Osteocyte (in vitro differentiated cells): ENCODE data around the gene ZDHHC6. TPM values are rescaled to one million over a fixed set of nuclear protein-coding genes. Genes with fewer than 3 reads are reported as not detected.
"Not testable (repeated sequence)": the region's sequence is repeated elsewhere in the genome, so short reads cannot be mapped to it uniquely, and the experiment has no call there.

Source experiments
- DNase-seq: peaks from one replicate; pipeline ENCODE4 v3.0.0; 2021; ENCODE audit warnings: mixed read lengths; ENCODE audit not compliant: unreplicated experiment; ENCODE audit errors: extremely low spot score
- H3K27ac Mint-ChIP-seq: one replicate; pipeline ENCODE4 v1.8.0; 2021; ENCODE audit warnings: mild to moderate bottlenecking, mixed read lengths; ENCODE audit not compliant: unreplicated experiment
- H3K27me3 Mint-ChIP-seq: one replicate; pipeline ENCODE4 v1.8.0; 2021; ENCODE audit warnings: mixed read lengths; ENCODE audit not compliant: unreplicated experiment
- H3K36me3 Mint-ChIP-seq: one replicate; pipeline ENCODE4 v1.8.0; 2021; ENCODE audit warnings: mixed read lengths; ENCODE audit not compliant: unreplicated experiment
- H3K4me1 Mint-ChIP-seq: one replicate; pipeline ENCODE4 v1.8.0; 2021; ENCODE audit warnings: mixed read lengths; ENCODE audit not compliant: unreplicated experiment
- H3K4me3 Mint-ChIP-seq: one replicate; pipeline ENCODE4 v1.8.0; 2021; ENCODE audit warnings: mild to moderate bottlenecking, moderate library complexity, mixed read lengths; ENCODE audit not compliant: unreplicated experiment
- H3K9me3 Mint-ChIP-seq: one replicate; pipeline ENCODE4 v1.8.0; 2021; ENCODE audit warnings: mixed read lengths; ENCODE audit not compliant: unreplicated experiment
- total RNA-seq: library from RNA; stranded (reverse); gene quantifications from 2 replicates; pipeline ENCODE4 v1.2.1, GENCODE V29; 2021
- TF ChIP-seq, protein P1 (sequence below): fragments of 200-600 bp; sonication (generic); IDR thresholded peaks from 2 replicates; pipeline ENCODE4 v1.5.0; 2021; ENCODE audit warnings: antibody characterized with exemption, mild to moderate bottlenecking, moderate library complexity

Gene ZDHHC6
- total RNA-seq, 1 donor from 2014 or later = 28.5 TPM

DNA sequence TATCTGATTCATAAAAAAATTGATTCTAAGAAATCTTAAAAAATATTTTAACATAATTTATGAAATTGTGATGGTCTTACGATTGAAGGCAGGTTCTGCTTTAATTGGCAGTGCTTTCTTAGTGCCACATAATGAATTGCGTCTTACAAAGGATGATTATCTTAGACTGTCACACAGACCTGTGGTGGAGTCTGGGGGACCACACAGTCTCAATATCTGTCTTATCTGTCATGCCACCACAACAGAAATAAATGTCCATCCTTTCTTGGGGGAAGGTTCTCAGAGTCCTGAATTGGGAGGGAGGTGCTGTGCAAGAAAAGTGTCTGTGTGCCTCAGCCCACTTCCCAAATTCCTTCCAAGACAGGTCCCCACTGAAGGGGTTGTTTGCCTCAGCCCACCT is 34.0 kb downstream of the ZDHHC6 start:
- no peak overlapping the region for H3K4me3 Mint-ChIP-seq
- no peak overlapping the region for H3K27ac Mint-ChIP-seq
- no peak for DNase-seq
- peaks cover 17% of the 10 kb centered on the region for H3K27me3 Mint-ChIP-seq
- no peaks in the 10 kb centered on the region for H3K9me3 Mint-ChIP-seq
- H3K4me1 Mint-ChIP-seq = no peaks in the 10 kb centered on the region
- TF ChIP-seq, protein P1, sequence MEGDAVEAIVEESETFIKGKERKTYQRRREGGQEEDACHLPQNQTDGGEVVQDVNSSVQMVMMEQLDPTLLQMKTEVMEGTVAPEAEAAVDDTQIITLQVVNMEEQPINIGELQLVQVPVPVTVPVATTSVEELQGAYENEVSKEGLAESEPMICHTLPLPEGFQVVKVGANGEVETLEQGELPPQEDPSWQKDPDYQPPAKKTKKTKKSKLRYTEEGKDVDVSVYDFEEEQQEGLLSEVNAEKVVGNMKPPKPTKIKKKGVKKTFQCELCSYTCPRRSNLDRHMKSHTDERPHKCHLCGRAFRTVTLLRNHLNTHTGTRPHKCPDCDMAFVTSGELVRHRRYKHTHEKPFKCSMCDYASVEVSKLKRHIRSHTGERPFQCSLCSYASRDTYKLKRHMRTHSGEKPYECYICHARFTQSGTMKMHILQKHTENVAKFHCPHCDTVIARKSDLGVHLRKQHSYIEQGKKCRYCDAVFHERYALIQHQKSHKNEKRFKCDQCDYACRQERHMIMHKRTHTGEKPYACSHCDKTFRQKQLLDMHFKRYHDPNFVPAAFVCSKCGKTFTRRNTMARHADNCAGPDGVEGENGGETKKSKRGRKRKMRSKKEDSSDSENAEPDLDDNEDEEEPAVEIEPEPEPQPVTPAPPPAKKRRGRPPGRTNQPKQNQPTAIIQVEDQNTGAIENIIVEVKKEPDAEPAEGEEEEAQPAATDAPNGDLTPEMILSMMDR = no peak
- H3K36me3 Mint-ChIP-seq = no peaks in the 10 kb centered on the region

DNA sequence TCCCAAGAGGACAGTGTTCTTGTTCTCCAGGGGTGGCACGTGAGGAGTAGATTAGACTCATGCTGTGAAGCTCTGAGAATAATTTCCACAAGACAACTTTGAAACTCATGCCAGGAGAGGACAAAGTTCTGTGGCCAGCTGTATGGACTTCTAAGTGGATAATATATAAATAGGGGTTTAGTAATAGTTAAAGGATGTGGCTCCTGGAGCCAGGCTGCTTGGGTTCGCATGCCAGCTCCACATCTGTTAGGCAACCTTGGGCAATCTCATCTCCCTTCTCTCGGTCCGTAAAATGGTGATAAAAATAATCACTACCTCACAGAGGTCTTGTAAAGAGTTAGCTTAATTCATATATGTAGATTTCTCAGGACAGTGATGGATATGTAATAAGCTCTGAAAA is 37.0 kb downstream of the ZDHHC6 start:
- Mint-ChIP-seq H3K27ac (no peak overlapping the region), H3K36me3 (no peaks in the 10 kb centered on the region), H3K9me3 (no peaks in the 10 kb centered on the region), H3K27me3 (peaks cover 19% of the 10 kb centered on the region), H3K4me3 (no peak overlapping the region), H3K4me1 (no peaks in the 10 kb centered on the region)
- TF ChIP-seq, protein P1 = no peak
- no peak for DNase-seq

DNA sequence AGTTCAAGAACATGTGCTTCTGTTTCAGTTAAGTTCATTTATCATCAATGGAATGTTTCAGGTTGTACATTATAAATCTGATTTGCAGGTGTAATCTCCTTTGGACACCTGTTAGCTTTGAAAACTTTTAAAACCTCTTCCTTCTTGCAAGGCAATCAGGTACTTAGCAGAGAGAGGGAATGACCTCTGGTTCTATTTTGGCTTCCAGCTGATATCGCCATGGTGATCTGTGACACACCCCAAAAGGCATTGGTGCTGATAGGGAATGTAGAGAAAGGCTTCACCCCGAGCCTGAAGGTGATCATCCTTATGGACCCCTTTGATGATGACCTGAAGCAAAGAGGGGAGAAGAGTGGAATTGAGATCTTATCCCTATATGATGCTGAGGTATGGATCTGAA is 37.4 kb downstream of the ZDHHC6 start:
- H3K36me3 Mint-ChIP-seq = no peaks in the 10 kb centered on the region
- no peaks in the 10 kb centered on the region for H3K4me1 Mint-ChIP-seq
- H3K4me3 Mint-ChIP-seq = no peak overlapping the region
- no peaks in the 10 kb centered on the region for H3K9me3 Mint-ChIP-seq
- TF ChIP-seq, protein P1 = no peak
- no peak for DNase-seq
- H3K27ac Mint-ChIP-seq = no peak overlapping the region
- H3K27me3 Mint-ChIP-seq = peaks cover 20% of the 10 kb centered on the region

DNA sequence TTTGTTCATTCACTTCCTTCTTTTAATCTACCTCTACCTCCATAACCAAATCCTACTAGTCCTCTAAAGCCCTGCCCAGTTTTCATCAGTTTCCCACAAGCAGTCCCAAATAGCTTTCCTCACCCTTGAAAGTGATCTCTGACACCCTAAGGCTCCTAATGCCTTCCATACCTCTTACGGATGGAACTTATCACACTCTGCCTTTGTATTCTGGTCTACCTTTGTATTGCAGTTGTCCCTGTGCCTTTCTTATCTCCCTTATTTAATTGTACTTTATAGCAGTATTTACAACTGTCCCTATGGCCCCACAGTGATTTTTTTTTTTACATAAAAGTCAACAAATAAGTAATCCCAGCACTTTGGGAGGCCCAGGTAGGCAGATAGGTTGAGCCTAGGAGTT is 39.0 kb downstream of the ZDHHC6 start:
- TF ChIP-seq, protein P1 = no peak
- Mint-ChIP-seq H3K4me3 (no peak overlapping the region), H3K27me3 (peaks cover 22% of the 10 kb centered on the region), H3K4me1 (no peaks in the 10 kb centered on the region), H3K9me3 (no peaks in the 10 kb centered on the region), H3K36me3 (no peaks in the 10 kb centered on the region), H3K27ac (no peak overlapping the region)
- DNase-seq = no peak

DNA sequence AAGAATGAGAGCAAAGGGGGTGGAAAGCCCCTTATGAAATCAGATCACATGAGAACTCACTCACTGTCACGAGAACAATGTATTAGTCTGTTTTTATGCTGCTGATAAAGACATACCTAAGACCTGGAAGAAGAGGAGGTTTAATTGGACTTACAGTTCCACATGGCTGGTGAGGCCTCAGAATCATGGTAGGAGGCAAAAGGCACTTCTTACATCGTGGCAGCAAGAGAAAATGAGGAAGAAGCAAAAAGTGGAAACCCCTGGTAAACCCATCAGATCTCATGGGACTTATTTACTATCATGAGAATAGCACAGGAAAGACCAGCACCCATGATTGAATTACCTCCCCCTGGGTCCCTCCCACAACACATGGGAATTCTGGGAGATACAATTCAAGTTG is 39.9 kb downstream of the ZDHHC6 start:
- H3K27me3 Mint-ChIP-seq = peaks cover 23% of the 10 kb centered on the region
- not testable (repeated sequence) for H3K27ac Mint-ChIP-seq, H3K4me1 Mint-ChIP-seq, H3K36me3 Mint-ChIP-seq, H3K4me3 Mint-ChIP-seq, DNase-seq, H3K9me3 Mint-ChIP-seq

DNA sequence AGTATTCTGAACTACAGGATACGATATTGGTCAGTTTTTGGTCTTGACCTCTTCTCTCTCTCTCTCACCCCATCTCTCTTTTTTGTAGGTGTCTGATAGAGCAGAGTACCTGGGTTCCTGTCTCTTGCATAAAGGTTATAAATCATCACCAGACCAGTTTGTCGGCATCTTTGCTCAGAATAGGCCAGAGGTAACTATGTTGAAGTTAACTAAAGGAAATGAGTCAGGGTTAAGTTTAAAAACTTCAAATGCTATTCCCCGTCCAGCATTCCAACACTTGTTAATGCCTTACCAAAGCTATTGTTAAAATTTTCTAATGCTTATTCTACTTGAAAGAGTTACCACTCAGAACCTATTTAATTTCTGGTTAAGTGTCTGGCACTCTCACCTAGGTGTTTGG is 42.1 kb downstream of the ZDHHC6 start:
- H3K4me3 Mint-ChIP-seq = no peak overlapping the region
- no peaks in the 10 kb centered on the region for H3K36me3 Mint-ChIP-seq
- no peaks in the 10 kb centered on the region for H3K4me1 Mint-ChIP-seq
- DNase-seq = no peak
- no peak overlapping the region for H3K27ac Mint-ChIP-seq
- H3K9me3 Mint-ChIP-seq = no peaks in the 10 kb centered on the region
- TF ChIP-seq, protein P1 = no peak
- peaks cover 21% of the 10 kb centered on the region for H3K27me3 Mint-ChIP-seq
